ENCODE measurements around the gene CEL.
"Not testable (repeated sequence)": the region's sequence is repeated elsewhere in the genome, so short reads cannot be mapped to it uniquely, and the experiment has no call there.

CEL gene

DNA sequence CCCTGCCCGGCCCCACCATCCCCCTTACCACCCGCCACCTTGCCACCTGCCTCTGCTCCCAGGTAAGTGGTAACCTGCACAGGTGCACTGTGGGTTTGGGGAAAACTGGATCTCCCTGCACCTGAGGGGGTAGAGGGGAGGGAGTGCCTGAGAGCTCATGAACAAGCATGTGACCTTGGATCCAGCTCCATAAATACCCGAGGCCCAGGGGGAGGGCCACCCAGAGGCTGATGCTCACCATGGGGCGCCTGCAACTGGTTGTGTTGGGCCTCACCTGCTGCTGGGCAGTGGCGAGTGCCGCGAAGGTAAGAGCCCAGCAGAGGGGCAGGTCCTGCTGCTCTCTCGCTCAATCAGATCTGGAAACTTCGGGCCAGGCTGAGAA is at the start of gene CEL:
Gene CEL (plus strand): TSS at position 218 of the 382 bp plus-strand sequence. CDS start 22 bp downstream, at position 240.
- H3K4me3 ChIP-seq (replicated peaks in 1 of 2; ENCODE audit: low read depth in 2 of 2, low read length in 2 of 2); DNase-seq (ENCODE audit: low read depth in 2 of 2): not testable (repeated sequence)

DNA sequence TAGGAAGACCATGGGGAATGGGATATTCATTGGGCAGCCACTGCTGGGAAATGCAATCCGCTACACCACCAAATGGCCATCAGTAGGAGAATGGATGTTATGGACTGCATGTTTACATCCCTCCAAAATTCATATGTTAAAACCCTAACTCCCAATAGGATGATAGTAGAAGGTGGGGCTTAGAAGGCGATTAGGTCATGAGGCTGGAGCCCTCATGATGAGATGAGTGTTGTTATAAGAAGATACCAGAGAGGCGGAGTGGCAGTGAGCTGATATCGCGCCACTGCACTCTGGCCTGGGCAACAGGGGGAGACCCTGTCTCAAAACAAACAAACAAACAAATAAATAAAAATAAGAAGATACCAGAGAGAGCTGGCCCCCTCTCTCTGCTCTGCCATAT is 47.1 kb upstream of the CEL start:
- TF ChIP-seq, protein P1, sequence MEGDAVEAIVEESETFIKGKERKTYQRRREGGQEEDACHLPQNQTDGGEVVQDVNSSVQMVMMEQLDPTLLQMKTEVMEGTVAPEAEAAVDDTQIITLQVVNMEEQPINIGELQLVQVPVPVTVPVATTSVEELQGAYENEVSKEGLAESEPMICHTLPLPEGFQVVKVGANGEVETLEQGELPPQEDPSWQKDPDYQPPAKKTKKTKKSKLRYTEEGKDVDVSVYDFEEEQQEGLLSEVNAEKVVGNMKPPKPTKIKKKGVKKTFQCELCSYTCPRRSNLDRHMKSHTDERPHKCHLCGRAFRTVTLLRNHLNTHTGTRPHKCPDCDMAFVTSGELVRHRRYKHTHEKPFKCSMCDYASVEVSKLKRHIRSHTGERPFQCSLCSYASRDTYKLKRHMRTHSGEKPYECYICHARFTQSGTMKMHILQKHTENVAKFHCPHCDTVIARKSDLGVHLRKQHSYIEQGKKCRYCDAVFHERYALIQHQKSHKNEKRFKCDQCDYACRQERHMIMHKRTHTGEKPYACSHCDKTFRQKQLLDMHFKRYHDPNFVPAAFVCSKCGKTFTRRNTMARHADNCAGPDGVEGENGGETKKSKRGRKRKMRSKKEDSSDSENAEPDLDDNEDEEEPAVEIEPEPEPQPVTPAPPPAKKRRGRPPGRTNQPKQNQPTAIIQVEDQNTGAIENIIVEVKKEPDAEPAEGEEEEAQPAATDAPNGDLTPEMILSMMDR (IDR thresholded peaks at IDR 0.05; ENCODE audit: low read depth, low read length) = no peak

DNA sequence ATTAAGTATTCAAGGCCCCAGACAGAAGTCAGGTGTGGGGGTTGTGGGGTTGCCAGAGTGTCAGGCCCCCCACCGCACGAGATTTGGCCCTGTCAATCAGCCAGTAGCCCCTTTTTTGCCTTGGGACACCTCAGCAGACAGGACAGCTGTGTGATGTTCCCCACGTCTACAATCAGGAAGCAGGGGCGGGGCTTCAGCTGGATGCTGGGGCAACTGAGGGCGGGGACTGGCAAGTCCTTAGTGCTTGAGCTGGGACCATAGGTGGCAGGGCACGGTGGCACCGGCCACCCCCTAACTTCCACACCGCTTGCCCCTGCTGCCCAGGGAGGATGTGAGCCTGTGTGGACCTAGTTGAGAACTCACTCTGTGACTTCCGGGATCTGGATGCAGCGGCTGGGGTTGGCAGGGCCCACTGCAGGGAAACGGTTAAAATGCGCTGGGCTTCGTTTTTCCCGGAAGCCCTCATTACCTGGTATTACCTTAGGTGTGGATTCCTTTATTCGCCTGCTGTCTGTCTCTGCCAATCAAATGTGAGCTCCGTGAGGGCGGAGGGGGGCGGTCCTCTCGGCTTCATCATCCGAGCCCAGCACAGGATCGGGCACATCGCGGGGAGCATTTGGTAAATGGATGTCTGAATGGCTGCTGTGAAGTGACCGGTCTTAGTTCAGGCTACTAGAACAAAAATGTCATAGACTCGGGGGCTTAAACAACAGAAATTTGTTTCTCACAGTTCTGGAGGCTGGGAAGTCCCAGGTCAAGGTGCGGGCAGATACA is 38.5 kb upstream of the CEL start:
- DNase-seq (ENCODE audit: low read depth in 2 of 2) = peak in 1 of 2 donors; percentile 6
- TF ChIP-seq, protein P1 (IDR thresholded peaks at IDR 0.05; ENCODE audit: low read depth, low read length) = no peak
- H3K4me3 ChIP-seq (replicated peaks in 1 of 2; ENCODE audit: low read depth in 2 of 2, low read length in 2 of 2) = no peak overlapping the region

More for the DNA sequence above, 47.1 kb upstream of the CEL start:
- no peak for DNase-seq (ENCODE audit: low read depth in 2 of 2)
- H3K4me3 ChIP-seq (replicated peaks in 1 of 2; ENCODE audit: low read depth in 2 of 2, low read length in 2 of 2) = no peak overlapping the region

DNA sequence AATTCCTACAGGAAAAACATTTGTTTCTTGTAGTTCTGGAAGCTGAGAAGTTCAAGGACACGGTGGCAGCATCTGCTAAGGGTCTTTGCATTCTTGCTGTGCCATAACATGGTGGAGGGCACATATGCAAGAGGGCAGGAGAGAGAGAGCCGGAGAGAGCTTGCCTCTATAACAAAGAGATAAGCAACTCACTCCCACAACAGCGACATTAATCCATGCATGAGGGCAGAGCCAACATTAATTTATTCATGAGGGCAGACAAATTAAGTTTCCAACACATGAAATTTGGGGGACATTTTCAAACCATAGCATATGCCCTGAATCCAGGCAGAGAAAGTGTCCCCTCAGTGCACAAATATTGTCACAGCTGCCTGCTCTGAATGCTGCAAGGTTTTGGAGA is 35.4 kb upstream of the CEL start:
- TF ChIP-seq, protein P1 (IDR thresholded peaks at IDR 0.05; ENCODE audit: low read depth, low read length) = no peak
- no peak for DNase-seq (ENCODE audit: low read depth in 2 of 2)
- no peak overlapping the region for H3K4me3 ChIP-seq (replicated peaks in 1 of 2; ENCODE audit: low read depth in 2 of 2, low read length in 2 of 2)

DNA sequence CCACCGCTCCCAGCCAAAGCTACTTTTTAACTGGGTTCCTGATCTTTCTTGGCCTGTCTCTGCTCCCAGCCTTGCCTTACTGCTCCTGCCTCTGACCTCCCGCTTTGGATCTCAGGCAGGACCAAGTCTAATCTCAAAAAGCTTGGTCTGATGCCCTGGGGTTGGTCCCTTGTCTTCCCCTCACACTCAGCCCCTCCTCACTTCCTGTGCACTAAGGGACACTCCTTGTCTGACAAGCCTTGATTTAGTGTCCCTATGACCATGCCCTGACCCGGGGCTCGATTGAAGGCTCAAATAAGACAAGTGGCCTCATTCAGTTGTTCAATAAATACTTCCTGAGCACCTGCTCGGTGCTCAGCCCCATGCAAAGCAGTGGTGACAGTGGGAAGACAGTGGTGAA is 34.6 kb upstream of the CEL start:
- TF ChIP-seq, protein P1 (IDR thresholded peaks at IDR 0.05; ENCODE audit: low read depth, low read length) = no peak
- DNase-seq (ENCODE audit: low read depth in 2 of 2) = no peak

DNA sequence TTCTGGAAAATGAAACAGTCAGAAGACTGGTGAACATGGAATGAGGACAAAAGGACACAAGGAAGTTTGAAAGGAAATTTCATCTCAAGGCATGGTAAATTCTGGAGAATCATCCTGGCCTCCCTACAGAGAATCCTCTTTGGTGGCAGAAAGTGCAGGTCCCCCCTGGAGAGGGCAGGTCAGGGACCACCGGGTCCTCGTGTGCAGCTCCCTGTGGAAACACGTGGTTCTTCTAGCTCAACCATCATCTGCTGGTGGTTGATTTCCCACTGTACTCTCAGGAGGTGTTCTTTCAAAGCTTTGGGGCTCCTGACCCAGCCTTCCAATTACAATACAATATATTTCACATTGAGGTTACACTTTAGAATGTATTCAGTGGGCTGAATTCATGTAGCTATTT is 33.6 kb upstream of the CEL start:
- DNase-seq (ENCODE audit: low read depth in 2 of 2) = no peak
- no peak overlapping the region for H3K4me3 ChIP-seq (replicated peaks in 1 of 2; ENCODE audit: low read depth in 2 of 2, low read length in 2 of 2)
- TF ChIP-seq, protein P1 (IDR thresholded peaks at IDR 0.05; ENCODE audit: low read depth, low read length) = no peak

More for the DNA sequence above, 34.6 kb upstream of the CEL start:
- H3K4me3 ChIP-seq (replicated peaks in 1 of 2; ENCODE audit: low read depth in 2 of 2, low read length in 2 of 2) = no peak overlapping the region

DNA sequence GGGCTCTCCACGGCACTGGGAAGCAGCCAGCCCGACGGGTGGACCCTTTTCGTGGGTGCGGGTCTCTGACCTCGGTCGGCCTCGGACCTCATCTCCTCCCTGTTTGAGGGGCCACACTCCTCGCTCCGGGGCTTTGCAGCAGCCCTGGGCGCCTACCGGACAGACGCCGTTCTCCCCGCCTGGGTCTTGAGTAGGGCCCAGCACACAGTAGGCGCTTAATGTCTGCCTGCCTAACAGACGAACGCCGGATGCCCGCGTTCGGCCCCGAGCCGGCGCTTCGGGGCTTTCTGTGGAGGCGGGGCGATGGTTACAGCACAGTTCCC is 31.8 kb upstream of the CEL start:
- H3K4me3 ChIP-seq (replicated peaks in 1 of 2; ENCODE audit: low read depth in 2 of 2, low read length in 2 of 2) = peak overlapping the region; percentile 89 to 92
- no peak for DNase-seq (ENCODE audit: low read depth in 2 of 2)
- TF ChIP-seq, protein P1 (IDR thresholded peaks at IDR 0.05; ENCODE audit: low read depth, low read length) = no peak

Data from cardiac fibroblast (primary cell).